ENCODE measurements around the gene RXRA.

Gene RXRA

DNA sequence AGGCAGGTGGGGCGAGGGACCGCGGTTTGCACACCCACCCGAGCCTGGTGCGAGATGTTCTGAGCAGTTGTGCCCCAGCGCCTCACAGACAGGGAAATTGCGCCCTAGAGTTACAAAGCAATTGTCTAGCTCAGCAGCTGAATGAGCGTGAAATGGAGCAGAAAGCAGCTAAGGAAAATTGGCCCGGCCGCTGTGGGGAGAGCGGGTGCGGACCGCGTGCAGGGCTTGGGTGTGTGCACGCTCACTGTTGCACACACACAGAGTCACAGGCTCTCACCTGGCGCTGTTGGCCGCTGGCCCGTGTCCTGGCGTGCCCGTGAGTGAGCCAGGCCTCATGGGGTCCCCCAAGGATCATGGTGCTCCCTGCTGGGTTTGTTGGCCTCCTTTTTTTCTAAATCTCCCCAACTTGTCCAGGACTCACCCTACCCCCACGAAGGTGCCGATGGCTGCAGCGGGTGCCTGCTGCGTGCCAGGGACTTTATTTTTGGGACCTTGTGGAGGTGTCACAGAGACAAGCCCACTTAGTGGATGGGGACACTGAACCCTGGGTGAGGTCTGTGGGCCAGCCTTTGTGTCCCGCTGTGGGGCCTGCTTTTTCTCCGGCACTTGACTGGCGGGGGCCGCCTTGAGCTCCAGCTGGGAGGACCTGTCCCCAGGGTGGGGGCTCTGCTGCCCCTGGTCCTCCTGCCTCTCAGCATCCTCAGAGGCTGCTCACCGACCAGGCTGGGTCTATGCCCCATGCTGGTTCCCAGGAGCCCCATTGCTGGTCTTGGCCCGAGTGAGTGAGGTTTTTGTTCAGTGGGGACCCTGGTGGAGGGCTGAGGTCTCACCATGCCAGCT, 5.2 kb downstream of the RXRA start:
- H3K27ac ChIP-seq (replicated peaks) = no peak overlapping the region
- no peak for DNase-seq (ENCODE audit: low read depth in 1 of 2, low spot score in 1 of 2)
- TF ChIP-seq POLR2AphosphoS5 (IDR thresholded peaks at IDR 0.05; ENCODE audit: low read depth) (no peak), GABPA (IDR thresholded peaks at IDR 0.05; ENCODE audit: low read depth) (no peak), SPI1 (IDR thresholded peaks at IDR 0.05; ENCODE audit: borderline replicate concordance, low read depth) (no peak)
- TF ChIP-seq, protein P1, sequence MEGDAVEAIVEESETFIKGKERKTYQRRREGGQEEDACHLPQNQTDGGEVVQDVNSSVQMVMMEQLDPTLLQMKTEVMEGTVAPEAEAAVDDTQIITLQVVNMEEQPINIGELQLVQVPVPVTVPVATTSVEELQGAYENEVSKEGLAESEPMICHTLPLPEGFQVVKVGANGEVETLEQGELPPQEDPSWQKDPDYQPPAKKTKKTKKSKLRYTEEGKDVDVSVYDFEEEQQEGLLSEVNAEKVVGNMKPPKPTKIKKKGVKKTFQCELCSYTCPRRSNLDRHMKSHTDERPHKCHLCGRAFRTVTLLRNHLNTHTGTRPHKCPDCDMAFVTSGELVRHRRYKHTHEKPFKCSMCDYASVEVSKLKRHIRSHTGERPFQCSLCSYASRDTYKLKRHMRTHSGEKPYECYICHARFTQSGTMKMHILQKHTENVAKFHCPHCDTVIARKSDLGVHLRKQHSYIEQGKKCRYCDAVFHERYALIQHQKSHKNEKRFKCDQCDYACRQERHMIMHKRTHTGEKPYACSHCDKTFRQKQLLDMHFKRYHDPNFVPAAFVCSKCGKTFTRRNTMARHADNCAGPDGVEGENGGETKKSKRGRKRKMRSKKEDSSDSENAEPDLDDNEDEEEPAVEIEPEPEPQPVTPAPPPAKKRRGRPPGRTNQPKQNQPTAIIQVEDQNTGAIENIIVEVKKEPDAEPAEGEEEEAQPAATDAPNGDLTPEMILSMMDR (IDR thresholded peaks at IDR 0.05; ENCODE audit: insufficient read depth, low read length) = no peak
- TF ChIP-seq, protein P2, sequence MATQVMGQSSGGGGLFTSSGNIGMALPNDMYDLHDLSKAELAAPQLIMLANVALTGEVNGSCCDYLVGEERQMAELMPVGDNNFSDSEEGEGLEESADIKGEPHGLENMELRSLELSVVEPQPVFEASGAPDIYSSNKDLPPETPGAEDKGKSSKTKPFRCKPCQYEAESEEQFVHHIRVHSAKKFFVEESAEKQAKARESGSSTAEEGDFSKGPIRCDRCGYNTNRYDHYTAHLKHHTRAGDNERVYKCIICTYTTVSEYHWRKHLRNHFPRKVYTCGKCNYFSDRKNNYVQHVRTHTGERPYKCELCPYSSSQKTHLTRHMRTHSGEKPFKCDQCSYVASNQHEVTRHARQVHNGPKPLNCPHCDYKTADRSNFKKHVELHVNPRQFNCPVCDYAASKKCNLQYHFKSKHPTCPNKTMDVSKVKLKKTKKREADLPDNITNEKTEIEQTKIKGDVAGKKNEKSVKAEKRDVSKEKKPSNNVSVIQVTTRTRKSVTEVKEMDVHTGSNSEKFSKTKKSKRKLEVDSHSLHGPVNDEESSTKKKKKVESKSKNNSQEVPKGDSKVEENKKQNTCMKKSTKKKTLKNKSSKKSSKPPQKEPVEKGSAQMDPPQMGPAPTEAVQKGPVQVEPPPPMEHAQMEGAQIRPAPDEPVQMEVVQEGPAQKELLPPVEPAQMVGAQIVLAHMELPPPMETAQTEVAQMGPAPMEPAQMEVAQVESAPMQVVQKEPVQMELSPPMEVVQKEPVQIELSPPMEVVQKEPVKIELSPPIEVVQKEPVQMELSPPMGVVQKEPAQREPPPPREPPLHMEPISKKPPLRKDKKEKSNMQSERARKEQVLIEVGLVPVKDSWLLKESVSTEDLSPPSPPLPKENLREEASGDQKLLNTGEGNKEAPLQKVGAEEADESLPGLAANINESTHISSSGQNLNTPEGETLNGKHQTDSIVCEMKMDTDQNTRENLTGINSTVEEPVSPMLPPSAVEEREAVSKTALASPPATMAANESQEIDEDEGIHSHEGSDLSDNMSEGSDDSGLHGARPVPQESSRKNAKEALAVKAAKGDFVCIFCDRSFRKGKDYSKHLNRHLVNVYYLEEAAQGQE (IDR thresholded peaks at IDR 0.05; ENCODE audit: insufficient replicate concordance, low read depth) = no peak
- H3K27me3 ChIP-seq (ENCODE audit: insufficient read depth, poor library complexity, severe bottlenecking) = no peaks in the 10 kb centered on the region
- H3K4me3 ChIP-seq (replicated peaks; ENCODE audit: insufficient read depth, low read length) = no peak overlapping the region

DNA sequence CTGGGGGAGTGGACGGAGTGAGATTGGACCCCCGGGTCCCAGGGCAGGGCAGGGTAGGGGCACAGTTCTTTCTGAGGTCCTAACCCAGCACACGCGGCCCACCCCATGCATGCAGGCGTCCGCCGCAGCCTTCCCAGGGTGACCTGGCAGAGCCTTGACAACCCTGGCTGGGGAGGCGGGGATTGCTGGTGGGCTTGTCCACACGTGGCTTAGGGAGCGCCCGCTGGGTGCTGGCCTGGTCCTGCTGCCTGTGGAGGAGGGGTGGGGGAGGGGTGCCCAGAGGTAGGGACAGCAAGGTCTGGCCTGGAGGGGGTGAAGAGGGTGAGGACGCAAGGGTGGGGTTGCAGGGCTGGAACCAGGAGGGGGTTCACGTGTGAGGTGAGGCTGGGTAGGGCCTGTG, 6.0 kb downstream of the RXRA start:
- Histone ChIP-seq H3K27ac (replicated peaks) (no peak overlapping the region), H3K27me3 (ENCODE audit: insufficient read depth, poor library complexity, severe bottlenecking) (no peaks in the 10 kb centered on the region), H3K4me3 (replicated peaks; ENCODE audit: insufficient read depth, low read length) (no peak overlapping the region)
- no peak for DNase-seq (ENCODE audit: low read depth in 1 of 2, low spot score in 1 of 2)
- TF ChIP-seq SPI1 (IDR thresholded peaks at IDR 0.05; ENCODE audit: borderline replicate concordance, low read depth) (no peak), GABPA (IDR thresholded peaks at IDR 0.05; ENCODE audit: low read depth) (no peak), POLR2AphosphoS5 (IDR thresholded peaks at IDR 0.05; ENCODE audit: low read depth) (no peak)
- TF ChIP-seq, protein P1 (IDR thresholded peaks at IDR 0.05; ENCODE audit: insufficient read depth, low read length) = no peak
- TF ChIP-seq, protein P2 (IDR thresholded peaks at IDR 0.05; ENCODE audit: insufficient replicate concordance, low read depth) = no peak

DNA sequence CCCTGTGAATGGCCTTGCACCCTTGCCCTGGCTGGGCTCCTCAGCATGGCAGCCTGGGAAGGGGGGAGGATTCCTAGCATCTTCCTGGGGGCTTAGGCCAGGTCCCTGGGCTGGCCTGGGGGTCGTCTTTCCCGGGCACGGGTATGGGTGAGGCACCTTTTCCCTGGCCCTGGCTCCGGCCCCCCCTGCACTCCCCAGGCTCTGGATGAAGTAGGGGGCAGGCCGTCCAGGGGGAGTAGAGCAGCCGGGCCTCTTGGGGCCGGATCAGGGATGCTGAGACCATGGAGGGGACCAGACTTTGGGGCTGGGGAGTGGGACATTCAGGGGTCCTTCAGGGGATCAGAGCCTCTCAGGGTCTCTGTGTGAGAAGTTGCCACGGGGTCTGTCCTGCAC, 6.6 kb downstream of the RXRA start:
- no peak overlapping the region for H3K4me3 ChIP-seq (replicated peaks; ENCODE audit: insufficient read depth, low read length)
- no peak for DNase-seq (ENCODE audit: low read depth in 1 of 2, low spot score in 1 of 2)
- TF ChIP-seq GABPA (IDR thresholded peaks at IDR 0.05; ENCODE audit: low read depth) = no peak
- TF ChIP-seq, protein P2 (IDR thresholded peaks at IDR 0.05; ENCODE audit: insufficient replicate concordance, low read depth) = no peak
- TF ChIP-seq, protein P1 (IDR thresholded peaks at IDR 0.05; ENCODE audit: insufficient read depth, low read length) = no peak
- TF ChIP-seq POLR2AphosphoS5 (IDR thresholded peaks at IDR 0.05; ENCODE audit: low read depth) = no peak
- TF ChIP-seq SPI1 (IDR thresholded peaks at IDR 0.05; ENCODE audit: borderline replicate concordance, low read depth) = no peak
- no peak overlapping the region for H3K27ac ChIP-seq (replicated peaks)
- H3K27me3 ChIP-seq (ENCODE audit: insufficient read depth, poor library complexity, severe bottlenecking) = no peaks in the 10 kb centered on the region
